Measurements from ENCODE around the gene RGS7. TPM values are rescaled to one million over a fixed set of nuclear protein-coding genes. Genes with fewer than 3 reads are reported as not detected.
A peak's percentile ranks its signal among the peaks of the same experiment; 100 is the strongest.
"Not testable (repeated sequence)": the region's sequence is repeated elsewhere in the genome, so short reads cannot be mapped to it uniquely, and the experiment has no call there.

The RGS7 gene
- total and polyA plus RNA-seq, 7 experiments from 2014 or later = not detected

DNA sequence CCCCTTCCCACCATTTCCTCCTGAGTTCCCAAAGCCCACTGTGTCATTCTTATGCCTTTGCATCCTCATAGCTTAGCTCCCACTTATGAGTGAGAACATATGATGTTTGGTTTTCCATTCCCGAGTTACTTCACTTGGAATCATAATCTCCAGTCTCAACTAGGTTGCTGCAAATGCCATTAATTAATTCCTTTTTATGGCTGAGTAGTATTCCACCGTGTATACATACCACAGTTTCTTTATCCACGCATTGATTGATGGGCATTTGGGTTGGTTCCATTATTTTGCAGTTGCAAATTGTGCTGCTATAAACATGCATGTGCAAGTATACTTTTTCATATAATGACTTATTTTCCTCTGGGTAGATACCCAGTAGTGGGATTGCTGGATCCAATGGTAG lies 622.3 kb downstream of the RGS7 start:
- H3K36me3 Mint-ChIP-seq; H3K4me3 ChIP-seq (ENCODE audit: low read length); H3K27ac ChIP-seq (ENCODE audit: low read depth, low read length); H3K4me1 Mint-ChIP-seq; H3K9me3 Mint-ChIP-seq; POLR2A ChIA-PET; CTCF ChIA-PET; DNase-seq; H3K9me3 ChIP-seq (ENCODE audit: control insufficient read depth in 2 of 3, low read length in 3 of 3); H3K36me3 ChIP-seq (ENCODE audit: control insufficient read depth in 2 of 3, insufficient read depth in 3 of 3, low read length in 3 of 3); H3K27me3 Mint-ChIP-seq; H3K4me1 ChIP-seq (ENCODE audit: control insufficient read depth in 2 of 2, insufficient read depth in 2 of 2, low read length in 2 of 2); ATAC-seq; H3K4me3 Mint-ChIP-seq; H3K27me3 ChIP-seq (ENCODE audit: control insufficient read depth in 2 of 2, insufficient read depth in 2 of 2, low read length in 2 of 2): not testable (repeated sequence)
- intact Hi-C loops (cut with micrococcal nuclease) = loop anchor here (5.0 to 10.0 kb wide), 2 partner anchors 750 to 768 kb away; no protein-coding TSS in a partner anchor
- H3K27ac Mint-ChIP-seq = peak overlapping the region in 1 of 9 donors; percentile 74

DNA sequence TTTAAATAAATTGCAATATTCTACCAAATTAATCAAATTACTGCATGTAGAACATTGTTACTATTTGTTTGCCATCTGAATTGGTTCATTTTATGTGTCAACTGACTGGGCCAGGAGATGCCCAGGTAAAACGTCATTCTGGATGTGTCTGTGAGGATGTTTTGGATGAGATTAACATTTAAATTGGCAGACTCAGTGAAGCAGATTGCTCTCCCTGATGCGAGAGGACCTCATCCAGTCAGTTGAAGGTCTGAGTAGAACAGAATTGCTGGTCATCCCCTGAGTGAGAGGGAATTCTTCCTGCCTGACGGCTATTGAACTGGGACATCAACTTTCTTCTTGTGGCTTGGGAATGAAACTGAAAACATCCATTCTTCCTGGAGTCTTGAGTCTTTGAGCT lies 623.0 kb downstream of the RGS7 start:
- Mint-ChIP-seq H3K27ac (no peak overlapping the region), H3K4me3 (no peak overlapping the region), H3K36me3 (no peaks in the 10 kb centered on the region), H3K27me3 (peaks cover 0 to 8% (median 4%) of the 10 kb centered on the region in 5 donors), H3K9me3 (peaks cover 0 to 4% (median 0%) of the 10 kb centered on the region in 11 donors), H3K4me1 (no peaks in the 10 kb centered on the region)
- Histone ChIP-seq H3K4me3 (ENCODE audit: low read length) (no peak overlapping the region), H3K27me3 (ENCODE audit: control insufficient read depth in 2 of 2, insufficient read depth in 2 of 2, low read length in 2 of 2) (no peaks in the 10 kb centered on the region), H3K4me1 (ENCODE audit: control insufficient read depth in 2 of 2, insufficient read depth in 2 of 2, low read length in 2 of 2) (no peaks in the 10 kb centered on the region), H3K9me3 (ENCODE audit: control insufficient read depth in 2 of 3, low read length in 3 of 3) (no peaks in the 10 kb centered on the region), H3K36me3 (ENCODE audit: control insufficient read depth in 2 of 3, insufficient read depth in 3 of 3, low read length in 3 of 3) (no peaks in the 10 kb centered on the region), H3K27ac (ENCODE audit: low read depth, low read length) (no peak overlapping the region)
- intact Hi-C loops (cut with micrococcal nuclease) = loop anchor here (5.0 to 10.0 kb wide), 2 partner anchors 751 to 768 kb away; no protein-coding TSS in a partner anchor
- DNase-seq (no peak), ATAC-seq (no peak)
- ChIA-PET CTCF (no interaction called here), POLR2A (no interaction called here)

DNA sequence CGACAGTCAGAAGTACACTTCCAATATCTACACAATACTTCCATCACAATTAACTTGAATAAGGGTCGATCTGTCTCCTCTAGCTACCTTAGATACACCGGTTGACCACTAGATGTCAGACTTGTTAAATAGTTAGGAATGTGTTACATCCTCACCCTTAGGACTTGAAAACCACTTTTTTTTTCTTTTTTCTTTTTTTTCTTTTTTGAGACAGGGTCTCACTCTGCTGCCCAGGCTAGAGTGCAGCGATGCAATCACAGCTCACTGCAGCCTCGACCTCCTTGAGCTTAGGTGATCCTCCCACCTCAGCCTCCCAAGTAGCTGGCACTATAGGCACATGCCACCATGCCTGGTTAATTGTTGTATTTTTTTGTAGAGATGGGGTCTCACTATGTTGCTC lies 624.6 kb downstream of the RGS7 start:
- Mint-ChIP-seq H3K36me3 (no peaks in the 10 kb centered on the region), H3K27ac (no peak overlapping the region), H3K27me3 (peaks cover 0 to 6% (median 4%) of the 10 kb centered on the region in 5 donors), H3K4me3 (no peak overlapping the region), H3K9me3 (peaks cover 0 to 4% (median 0%) of the 10 kb centered on the region in 11 donors), H3K4me1 (no peaks in the 10 kb centered on the region)
- no peak overlapping the region for H3K4me3 ChIP-seq (ENCODE audit: low read length)
- no peaks in the 10 kb centered on the region for H3K36me3 ChIP-seq (ENCODE audit: control insufficient read depth in 2 of 3, insufficient read depth in 3 of 3, low read length in 3 of 3)
- DNase-seq (peak in 1 of 9 donors; percentile 2), ATAC-seq (peak; percentile 38)
- H3K27ac ChIP-seq (ENCODE audit: low read depth, low read length) = no peak overlapping the region
- no peaks in the 10 kb centered on the region for H3K4me1 ChIP-seq (ENCODE audit: control insufficient read depth in 2 of 2, insufficient read depth in 2 of 2, low read length in 2 of 2)
- intact Hi-C loops (cut with micrococcal nuclease) = loop anchor here (5.0 to 10.0 kb wide), 2 partner anchors 752 to 770 kb away; no protein-coding TSS in a partner anchor
- H3K9me3 ChIP-seq (ENCODE audit: control insufficient read depth in 2 of 3, low read length in 3 of 3) = no peaks in the 10 kb centered on the region
- ChIA-PET POLR2A (no interaction called here), CTCF (interaction anchor here (1.0 to 1.3 kb wide), 2 partner anchors 9 to 895 kb away, joined by 3 to 4 read pairs; no protein-coding TSS in a partner anchor)
- no peaks in the 10 kb centered on the region for H3K27me3 ChIP-seq (ENCODE audit: control insufficient read depth in 2 of 2, insufficient read depth in 2 of 2, low read length in 2 of 2)

Small RNAs within 50 kb of the gene (microRNA-seq; reads per million reads assigned to microRNA genes)
- gene MIR3123 (ENCODE audit: borderline microRNAs expressed) = not detected

Other genes starting within 250 kb of the RGS7 start
- gene FH, start 162.6 kb upstream of the RGS7 start, total RNA-seq = 10 to 100 TPM; 17.3 to 57.9 (median 21.8) TPM
- gene FH, start 162.6 kb upstream of the RGS7 start, polyA plus RNA-seq = 10 to 100 TPM; 41.3 to 52.5 TPM
- gene KMO, start 175.2 kb upstream of the RGS7 start, total RNA-seq = 1 to 10 TPM in 1 of 5 experiments, under 1 TPM in 3, not detected in 1; 0.51 to 3.3 (median 0.82) TPM
- gene KMO, start 175.2 kb upstream of the RGS7 start, polyA plus RNA-seq = not detected

Measured in naive thymus-derived CD4-positive, alpha-beta T cell (primary cell).